Activated CD4-positive, alpha-beta T cell treated with anti-CD3 and anti-CD28 coated beads for 24 hours (primary cell): ENCODE data around the gene MARCO.

ENCODE experiments used
- DNase-seq, 2 donors: peaks; one replicate each; pipeline ENCODE4 v3.0.0-alpha.2; 2020; ENCODE audit warnings: low read depth in 2 of 2

MARCO gene

GRCh38 chr2:118942031-118942430 lies at the start of gene MARCO:
Gene MARCO, plus strand, starts transcription at chr2:118942194. Its CDS starts 107 bp downstream, at chr2:118942301.
- no peak for DNase-seq

GRCh38 chr2:118893100-118893499 lies 48.9 kb upstream of the MARCO start:
- DNase-seq = no peak

- no peak for DNase-seq
Observed at GRCh38 chr2:118902266-118903028, 39.5 kb upstream of the MARCO start.

GRCh38 chr2:118903029-118903351 lies 39.0 kb upstream of the MARCO start:
- DNase-seq = no peak

GRCh38 chr2:118903551-118904479 lies 38.2 kb upstream of the MARCO start:
- DNase-seq = no peak

GRCh38 chr2:118905206-118905605 lies 36.8 kb upstream of the MARCO start:
- DNase-seq = no peak

GRCh38 chr2:118906186-118906585 lies 35.8 kb upstream of the MARCO start:
- no peak for DNase-seq

- no peak for DNase-seq
Observed at GRCh38 chr2:118907759-118908158, 34.2 kb upstream of the MARCO start.

- no peak for DNase-seq
Observed at GRCh38 chr2:118909191-118909590, 32.8 kb upstream of the MARCO start.

- no peak for DNase-seq
Observed at GRCh38 chr2:118911166-118911856, 30.7 kb upstream of the MARCO start.

- DNase-seq = no peak
Observed at GRCh38 chr2:118911936-118912335, 30.1 kb upstream of the MARCO start.

- no peak for DNase-seq
Observed at GRCh38 chr2:118913131-118913802, 28.7 kb upstream of the MARCO start.

GRCh38 chr2:118913803-118914645 lies 28.0 kb upstream of the MARCO start:
- no peak for DNase-seq

GRCh38 chr2:118914721-118915453 lies 27.1 kb upstream of the MARCO start:
- DNase-seq = no peak

GRCh38 chr2:118918017-118918416 lies 24.0 kb upstream of the MARCO start:
- no peak for DNase-seq

- DNase-seq = no peak
Observed at GRCh38 chr2:118921646-118922045, 20.3 kb upstream of the MARCO start.

GRCh38 chr2:118922254-118922653 lies 19.7 kb upstream of the MARCO start:
- no peak for DNase-seq

GRCh38 chr2:118923371-118923770 lies 18.6 kb upstream of the MARCO start:
- DNase-seq = no peak

GRCh38 chr2:118925476-118925875 lies 16.5 kb upstream of the MARCO start:
- no peak for DNase-seq

GRCh38 chr2:118925981-118926380 lies 16.0 kb upstream of the MARCO start:
- no peak for DNase-seq
